SK-N-SH treated with all-trans-retinoic acid at 6 μM for 48 hours (cell line): ENCODE results near the gene ACSS3.

Experiments
- ATAC-seq: fragments of 200-7000 bp; cut with Tn5 transposase; 3 replicates; pipeline ENCODE4 v1.9.1; 2020; ENCODE audit warnings: mild to moderate bottlenecking, moderate library complexity
- ARNTL ChIP-seq: fragments of 450-650 bp; formaldehyde crosslinking; IDR thresholded peaks from 2 replicates; pipeline ENCODE4 v1.5.0; 2020; ENCODE audit warnings: low read depth, mild to moderate bottlenecking, moderate library complexity, borderline replicate concordance
- BACH2 ChIP-seq: fragments of 250-450 bp; sonication (Bioruptor Pico); IDR thresholded peaks from 2 replicates; pipeline ENCODE4 v1.9.0; 2021; ENCODE audit warnings: mild to moderate bottlenecking, borderline replicate concordance
- CSDC2 ChIP-seq: fragments of 250-450 bp; sonication (Bioruptor Pico); IDR thresholded peaks from 2 replicates; pipeline ENCODE4 v1.5.0; 2020; ENCODE audit warnings: mild to moderate bottlenecking, moderate library complexity
- ESRRG ChIP-seq: fragments of 250-450 bp; sonication (Bioruptor Pico); IDR thresholded peaks from 2 replicates; pipeline ENCODE4 v1.6.1; 2021; ENCODE audit warnings: mild to moderate bottlenecking
- GLIS3 ChIP-seq: fragments of 250-450 bp; sonication (Bioruptor Pico); IDR thresholded peaks from 2 replicates; pipeline ENCODE4 v1.5.0; 2020; ENCODE audit warnings: mild to moderate bottlenecking, moderate library complexity
- ISL1 ChIP-seq: fragments of 250-450 bp; sonication (Bioruptor Pico); IDR thresholded peaks from 2 replicates; pipeline ENCODE4 v2.1.2; 2022; ENCODE audit warnings: mild to moderate bottlenecking, moderate library complexity
- OSR1 ChIP-seq: fragments of 250-450 bp; sonication (Bioruptor Pico); IDR thresholded peaks from 2 replicates; pipeline ENCODE4 v1.8.0; 2022; ENCODE audit warnings: moderate library complexity, mild to moderate bottlenecking, inconsistent platforms
- PATZ1 ChIP-seq: fragments of 250-450 bp; sonication (Bioruptor Pico); IDR thresholded peaks from 2 replicates; pipeline ENCODE4 v1.8.0; 2020; ENCODE audit warnings: mild to moderate bottlenecking, moderate library complexity, borderline replicate concordance
- POU6F1 ChIP-seq: fragments of 250-450 bp; sonication (Bioruptor Pico); IDR thresholded peaks from 2 replicates; pipeline ENCODE4 v1.8.0; 2021; ENCODE audit warnings: low read depth, mild to moderate bottlenecking, moderate library complexity, borderline replicate concordance
- PPARA ChIP-seq: fragments of 250-450 bp; sonication (Bioruptor Pico); IDR thresholded peaks from 2 replicates; pipeline ENCODE4 v1.5.0; 2020; ENCODE audit warnings: mild to moderate bottlenecking, borderline replicate concordance
- RARB ChIP-seq: fragments of 250-450 bp; sonication (Bioruptor Pico); IDR thresholded peaks from 2 replicates; pipeline ENCODE4 v1.8.0; 2021; ENCODE audit warnings: mild to moderate bottlenecking, moderate library complexity
- SNAI2 ChIP-seq: fragments of 250-450 bp; sonication (Bioruptor Pico); IDR thresholded peaks from 2 replicates; pipeline ENCODE4 v1.5.0; 2020; ENCODE audit warnings: mild to moderate bottlenecking, moderate library complexity
- TCF4 ChIP-seq: fragments of 250-450 bp; sonication (Bioruptor Pico); IDR thresholded peaks from 2 replicates; pipeline ENCODE4 v1.8.0; 2021; ENCODE audit warnings: mild to moderate bottlenecking, moderate library complexity, borderline replicate concordance
- TOX ChIP-seq: fragments of 250-450 bp; sonication (Bioruptor Pico); IDR thresholded peaks from 2 replicates; pipeline ENCODE4 v1.8.0; 2021; ENCODE audit warnings: mild to moderate bottlenecking, moderate library complexity, borderline replicate concordance
- TSHZ2 ChIP-seq: fragments of 250-450 bp; sonication (Bioruptor Pico); IDR thresholded peaks from 2 replicates; pipeline ENCODE4 v1.5.0; 2020; ENCODE audit warnings: mild to moderate bottlenecking, moderate library complexity
- ZC3H10 ChIP-seq: fragments of 250-450 bp; sonication (Bioruptor Pico); IDR thresholded peaks from 2 replicates; pipeline ENCODE4 v1.5.1; 2021; ENCODE audit warnings: mild to moderate bottlenecking, moderate library complexity
- ZFP3 ChIP-seq: fragments of 250-450 bp; sonication (Bioruptor Pico); IDR thresholded peaks from 2 replicates; pipeline ENCODE4 v1.5.0; 2020; ENCODE audit warnings: mild to moderate bottlenecking, moderate library complexity
- ZFP30 ChIP-seq: fragments of 450-650 bp; formaldehyde crosslinking; IDR thresholded peaks from 2 replicates; pipeline ENCODE4 v1.5.0; 2022; ENCODE audit warnings: mild to moderate bottlenecking, moderate library complexity
- ZNF565 ChIP-seq: fragments of 450-650 bp; formaldehyde crosslinking; conservative IDR thresholded peaks from 2 replicates; pipeline ENCODE4 v1.5.0; 2020; ENCODE audit warnings: low read depth, mild to moderate bottlenecking, moderate library complexity
- ZNF70 ChIP-seq: fragments of 450-650 bp; formaldehyde crosslinking; IDR thresholded peaks from 2 replicates; pipeline ENCODE4 v1.5.0; 2020; ENCODE audit warnings: mild to moderate bottlenecking, moderate library complexity
- ZNF8 ChIP-seq: fragments of 450-650 bp; formaldehyde crosslinking; IDR thresholded peaks from 2 replicates; pipeline ENCODE4 v1.5.0; 2020; ENCODE audit warnings: mild to moderate bottlenecking, moderate library complexity
- TF ChIP-seq, protein P1 (sequence below): fragments of 250-450 bp; sonication (Bioruptor Pico); IDR thresholded peaks from 2 replicates; pipeline ENCODE4 v1.5.1; 2021; ENCODE audit warnings: mild to moderate bottlenecking, moderate library complexity
- TF ChIP-seq, protein P2 (sequence below): fragments of 250-450 bp; sonication (Bioruptor Pico); IDR thresholded peaks from 2 replicates; pipeline ENCODE4 v1.5.1; 2020; ENCODE audit warnings: low read depth, mild to moderate bottlenecking, moderate library complexity

ACSS3 gene

DNA sequence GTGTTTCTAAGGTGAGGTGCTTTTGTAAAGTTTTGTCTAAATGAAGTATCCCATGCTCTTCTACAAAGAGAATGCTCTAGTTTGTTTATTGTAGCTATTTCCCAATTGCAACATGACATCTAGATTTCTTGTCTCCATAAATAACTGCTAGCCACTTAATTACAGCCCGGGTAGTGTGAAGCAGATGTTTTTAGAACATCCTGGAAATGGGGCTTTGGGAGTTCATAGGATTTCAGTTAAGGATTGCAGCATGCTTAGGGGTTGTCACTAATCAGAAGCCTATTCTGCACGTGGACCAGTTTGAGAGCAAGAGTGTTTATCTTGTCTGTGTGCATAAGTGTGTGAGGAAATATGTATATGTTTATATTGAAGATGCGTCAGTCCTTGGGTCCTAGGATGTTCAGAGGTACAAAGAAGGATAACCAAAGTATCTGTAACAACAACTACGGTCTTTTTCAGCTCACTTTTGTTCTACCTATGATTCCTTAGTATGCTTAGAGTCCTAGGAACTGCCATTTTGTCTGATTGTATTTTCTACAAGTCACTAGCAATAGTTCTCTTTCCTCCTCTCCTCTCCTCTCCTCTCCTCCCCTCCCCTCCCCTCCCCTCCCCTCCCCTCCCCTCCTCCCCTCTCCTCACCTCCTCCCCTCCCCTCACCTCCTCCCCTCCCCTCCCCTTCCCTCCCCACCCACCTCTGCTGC, 135.3 kb downstream of the ACSS3 start:
- no peak for TF ChIP-seq TOX (CRISPR knock-in tag)
- no peak for TF ChIP-seq ARNTL (CRISPR knock-in tag)
- no peak for TF ChIP-seq BACH2 (CRISPR knock-in tag)
- no peak for TF ChIP-seq ZNF8 (CRISPR knock-in tag)
- no peak for TF ChIP-seq ESRRG (CRISPR knock-in tag)
- TF ChIP-seq, protein P1, sequence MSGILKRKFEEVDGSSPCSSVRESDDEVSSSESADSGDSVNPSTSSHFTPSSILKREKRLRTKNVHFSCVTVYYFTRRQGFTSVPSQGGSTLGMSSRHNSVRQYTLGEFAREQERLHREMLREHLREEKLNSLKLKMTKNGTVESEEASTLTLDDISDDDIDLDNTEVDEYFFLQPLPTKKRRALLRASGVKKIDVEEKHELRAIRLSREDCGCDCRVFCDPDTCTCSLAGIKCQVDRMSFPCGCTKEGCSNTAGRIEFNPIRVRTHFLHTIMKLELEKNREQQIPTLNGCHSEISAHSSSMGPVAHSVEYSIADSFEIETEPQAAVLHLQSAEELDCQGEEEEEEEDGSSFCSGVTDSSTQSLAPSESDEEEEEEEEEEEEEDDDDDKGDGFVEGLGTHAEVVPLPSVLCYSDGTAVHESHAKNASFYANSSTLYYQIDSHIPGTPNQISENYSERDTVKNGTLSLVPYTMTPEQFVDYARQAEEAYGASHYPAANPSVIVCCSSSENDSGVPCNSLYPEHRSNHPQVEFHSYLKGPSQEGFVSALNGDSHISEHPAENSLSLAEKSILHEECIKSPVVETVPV (CRISPR knock-in tag) = no peak
- TF ChIP-seq TCF4 (CRISPR knock-in tag) = no peak
- TF ChIP-seq ISL1 (CRISPR knock-in tag) = no peak
- no peak for TF ChIP-seq ZNF565 (CRISPR knock-in tag)
- no peak for TF ChIP-seq ZFP3 (CRISPR knock-in tag)
- TF ChIP-seq CSDC2 (CRISPR knock-in tag) = no peak
- TF ChIP-seq ZFP30 (CRISPR knock-in tag) = no peak
- no peak for TF ChIP-seq PPARA (CRISPR knock-in tag)
- no peak for TF ChIP-seq GLIS3 (CRISPR knock-in tag)
- TF ChIP-seq SNAI2 (CRISPR knock-in tag) = no peak
- TF ChIP-seq OSR1 (CRISPR knock-in tag) = no peak
- TF ChIP-seq ZNF70 (CRISPR knock-in tag) = no peak
- TF ChIP-seq ZC3H10 = no peak
- TF ChIP-seq PATZ1 (CRISPR knock-in tag) = no peak
- ATAC-seq = no peak

DNA sequence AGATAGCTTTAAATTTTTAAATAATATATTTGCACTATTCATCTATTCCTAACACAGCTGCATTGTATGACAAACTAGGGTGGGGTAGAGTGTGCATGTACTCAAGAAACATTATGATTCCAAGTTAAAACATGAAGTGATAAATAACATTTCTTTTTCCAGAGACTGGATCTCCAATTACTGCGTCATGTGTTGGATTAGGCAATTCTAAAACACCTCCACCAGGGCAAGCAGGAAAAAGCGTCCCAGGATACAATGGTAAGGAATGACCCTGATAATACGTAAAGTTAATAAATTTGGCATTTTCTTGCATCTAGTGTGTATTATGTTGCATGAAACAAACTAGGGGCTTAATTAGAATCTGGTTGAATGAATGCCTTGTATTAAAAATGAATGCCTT, 138.9 kb downstream of the ACSS3 start:
- TF ChIP-seq ISL1 (CRISPR knock-in tag) = no peak
- no peak for TF ChIP-seq SNAI2 (CRISPR knock-in tag)
- no peak for TF ChIP-seq ZNF70 (CRISPR knock-in tag)
- TF ChIP-seq TOX (CRISPR knock-in tag) = no peak
- TF ChIP-seq GLIS3 (CRISPR knock-in tag) = no peak
- no peak for TF ChIP-seq ZNF565 (CRISPR knock-in tag)
- no peak for TF ChIP-seq TSHZ2 (CRISPR knock-in tag)
- TF ChIP-seq ZNF8 (CRISPR knock-in tag) = no peak
- TF ChIP-seq ZFP3 (CRISPR knock-in tag) = no peak
- no peak for TF ChIP-seq ARNTL (CRISPR knock-in tag)
- TF ChIP-seq PPARA (CRISPR knock-in tag) = no peak
- TF ChIP-seq ESRRG (CRISPR knock-in tag) = no peak
- no peak for TF ChIP-seq ZFP30 (CRISPR knock-in tag)
- TF ChIP-seq ZC3H10 = no peak
- TF ChIP-seq POU6F1 = no peak
- TF ChIP-seq RARB = no peak
- no peak for TF ChIP-seq CSDC2 (CRISPR knock-in tag)
- no peak for TF ChIP-seq BACH2 (CRISPR knock-in tag)
- TF ChIP-seq PATZ1 (CRISPR knock-in tag) = no peak
- TF ChIP-seq, protein P2, sequence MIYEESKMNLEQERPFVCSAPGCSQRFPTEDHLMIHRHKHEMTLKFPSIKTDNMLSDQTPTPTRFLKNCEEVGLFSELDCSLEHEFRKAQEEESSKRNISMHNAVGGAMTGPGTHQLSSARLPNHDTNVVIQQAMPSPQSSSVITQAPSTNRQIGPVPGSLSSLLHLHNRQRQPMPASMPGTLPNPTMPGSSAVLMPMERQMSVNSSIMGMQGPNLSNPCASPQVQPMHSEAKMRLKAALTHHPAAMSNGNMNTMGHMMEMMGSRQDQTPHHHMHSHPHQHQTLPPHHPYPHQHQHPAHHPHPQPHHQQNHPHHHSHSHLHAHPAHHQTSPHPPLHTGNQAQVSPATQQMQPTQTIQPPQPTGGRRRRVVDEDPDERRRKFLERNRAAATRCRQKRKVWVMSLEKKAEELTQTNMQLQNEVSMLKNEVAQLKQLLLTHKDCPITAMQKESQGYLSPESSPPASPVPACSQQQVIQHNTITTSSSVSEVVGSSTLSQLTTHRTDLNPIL (CRISPR knock-in tag) = no peak
- no peak for ATAC-seq
